Spinal cord (tissue), 10 donors: ENCODE measurements around the gene TFF1. TPM values are rescaled to one million over a fixed set of nuclear protein-coding genes. Genes with fewer than 3 reads are reported as not detected.

ENCODE experiments used
- DNase-seq, 6 donors: peaks; one replicate each; pipeline versions ENCODE4 v3.0.0 to v3.0.0-alpha.2; 2013 to 2015; ENCODE audit warnings: low spot score in 6 of 6, low read depth in 4 of 6
- H3K27ac ChIP-seq: one replicate; pipeline ENCODE4 v1.5.1; 2013; ENCODE audit warnings: low read depth, low read length, control low read depth
- H3K27me3 ChIP-seq: one replicate; pipeline ENCODE4 v1.6.1; 2013; ENCODE audit warnings: low read length; ENCODE audit not compliant: control insufficient read depth, insufficient read depth
- H3K36me3 ChIP-seq: one replicate; pipeline ENCODE4 v1.6.1; 2013; ENCODE audit warnings: low read length; ENCODE audit not compliant: control insufficient read depth, insufficient read depth
- H3K4me1 ChIP-seq: one replicate; pipeline ENCODE4 v1.6.1; 2013; ENCODE audit warnings: low read length; ENCODE audit not compliant: control insufficient read depth, insufficient read depth
- H3K4me3 ChIP-seq: one replicate; pipeline ENCODE4 v1.5.1; 2013; ENCODE audit warnings: low read depth, low read length, control low read depth
- H3K9me3 ChIP-seq: one replicate; pipeline ENCODE4 v1.6.1; 2013; ENCODE audit warnings: low read length; ENCODE audit not compliant: control insufficient read depth, insufficient read depth
- WGBS: methylation state at CpG from one replicate; pipeline ENCODE4 v1.1.5; 2013; ENCODE audit warnings: missing lambda C conversion rate; ENCODE audit not compliant: insufficient coverage; 5-methylcytosine and 5-hydroxymethylcytosine counted together
- polyA plus RNA-seq, 2 donors: library from polyadenylated mRNA; unstranded; fragments of 120-200 nt; gene quantifications; one replicate each; pipeline ENCODE4 v1.2.1, GENCODE V29; 2013; ENCODE audit not compliant: insufficient read length in 2 of 2
- total RNA-seq, 2 donors: library from RNA; depleted of rRNA in 1 of 2; stranded (reverse); fragments of 120-200 nt in 1 of 2; fragments of >200 nt in 1 of 2; gene quantifications; one replicate each; pipeline versions ENCODE4 v1.2.3 to v1.2.4, GENCODE V29; 2013 to 2014
- donor health status: healthy.

Gene TFF1
- total and polyA plus RNA-seq, 4 donors: not detected

GRCh38 chr21:42401154-42401553 lies 34.8 kb upstream of the TFF1 start:
- H3K9me3 ChIP-seq: no peaks in the 10 kb centered on the region
- no peak for DNase-seq

DNA sequence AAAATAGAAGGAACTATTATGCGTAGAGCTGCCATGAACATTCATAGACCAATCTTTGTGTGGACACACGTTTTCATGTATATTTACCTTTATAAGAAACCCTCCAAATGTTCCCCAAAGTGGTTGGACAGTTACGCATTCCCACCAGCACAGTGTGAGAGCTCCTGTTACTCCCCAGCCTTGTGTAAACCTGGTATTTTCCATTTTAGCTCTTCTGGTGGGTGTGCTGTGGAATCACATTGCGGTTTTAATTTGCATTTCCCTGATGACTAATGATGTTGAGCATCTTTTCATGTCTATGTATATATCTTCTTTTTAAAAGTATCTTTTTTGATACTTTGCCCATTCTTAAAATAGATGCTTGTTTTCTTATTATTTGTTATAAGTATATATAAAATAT lies 34.2 kb upstream of the TFF1 start:
- Histone ChIP-seq H3K27me3 (no peaks in the 10 kb centered on the region), H3K36me3 (no peaks in the 10 kb centered on the region), H3K4me1 (peaks cover 6% of the 10 kb centered on the region), H3K9me3 (no peaks in the 10 kb centered on the region), H3K27ac (no peak overlapping the region), H3K4me3 (no peak overlapping the region)
- 90% methylated on average over 3 of the region's 4 CpGs for WGBS
- no peak for DNase-seq

More at GRCh38 chr21:42401154-42401553, 34.8 kb upstream of the TFF1 start:
- Histone ChIP-seq H3K27ac (no peak overlapping the region), H3K27me3 (no peaks in the 10 kb centered on the region), H3K36me3 (no peaks in the 10 kb centered on the region), H3K4me1 (peaks cover 6% of the 10 kb centered on the region), H3K4me3 (no peak overlapping the region)
- 68% methylated on average over 2 of the region's 3 CpGs for WGBS

DNA sequence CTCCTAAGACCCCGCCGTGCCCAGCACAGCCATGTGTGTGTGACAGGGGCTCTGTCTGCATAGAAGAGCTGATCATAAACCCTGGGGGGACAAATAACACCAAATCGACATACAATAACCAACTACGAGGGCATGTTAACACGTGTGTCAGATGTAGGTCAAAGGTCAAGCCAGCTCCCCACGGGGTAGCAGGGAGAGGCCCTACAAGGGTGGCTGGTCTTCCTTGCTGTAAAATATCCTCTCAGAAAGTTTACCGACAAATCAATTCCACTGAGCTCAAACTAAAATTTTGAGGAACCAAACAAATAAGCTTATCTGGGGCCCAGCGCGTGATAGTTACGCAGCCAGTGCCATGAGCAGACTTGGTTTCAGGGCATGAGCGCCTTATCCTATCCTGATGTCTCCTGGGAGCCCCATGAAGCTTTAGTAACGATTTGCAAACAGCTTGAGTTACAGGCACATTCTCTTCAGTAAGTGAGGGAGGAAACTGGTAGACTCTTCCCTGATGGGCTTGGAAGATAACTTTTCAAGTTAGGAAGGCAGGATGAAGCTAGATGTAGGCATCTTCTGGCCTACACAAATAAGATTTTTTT lies 32.2 kb upstream of the TFF1 start:
- no peaks in the 10 kb centered on the region for H3K9me3 ChIP-seq
- H3K4me1 ChIP-seq: peaks cover 3% of the 10 kb centered on the region
- H3K27ac ChIP-seq: no peak overlapping the region
- WGBS: 59% methylated on average over 10 of the region's 12 CpGs
- DNase-seq: peak in 1 of 6 donors; percentile 26
- no peaks in the 10 kb centered on the region for H3K36me3 ChIP-seq
- no peaks in the 10 kb centered on the region for H3K27me3 ChIP-seq
- no peak overlapping the region for H3K4me3 ChIP-seq

DNA sequence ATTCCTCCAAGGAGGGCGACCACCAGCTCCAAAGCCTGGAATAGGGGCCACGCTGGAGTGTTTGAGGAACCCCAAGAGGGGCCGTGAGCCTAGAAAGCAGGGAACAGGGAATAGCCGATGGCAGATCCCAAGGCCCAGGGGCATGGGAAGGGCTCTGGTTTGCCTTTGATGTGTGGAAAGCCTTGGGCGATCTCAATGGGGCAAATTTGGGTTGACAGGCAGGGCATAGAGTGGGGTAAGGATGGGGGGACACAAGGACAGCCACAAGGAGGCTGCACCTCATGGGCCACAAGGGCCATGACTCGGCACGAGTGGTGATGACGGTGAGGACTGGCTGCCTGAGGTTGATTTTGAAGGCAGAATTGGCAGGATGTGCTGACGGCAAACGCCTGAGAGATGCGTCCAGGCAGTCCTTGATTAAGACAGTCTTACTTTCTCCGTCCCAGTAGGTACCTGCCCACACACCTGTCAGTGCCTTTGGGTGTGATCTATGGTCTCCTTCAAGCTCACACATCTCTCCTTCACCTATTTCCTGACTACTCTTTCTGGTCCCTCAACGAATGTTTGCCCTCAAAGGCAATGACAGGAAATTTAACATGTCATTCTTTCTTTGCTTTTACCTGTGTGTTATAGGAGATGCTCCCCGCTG lies 31.5 kb upstream of the TFF1 start:
- H3K9me3 ChIP-seq: no peaks in the 10 kb centered on the region
- H3K36me3 ChIP-seq: no peaks in the 10 kb centered on the region
- no peak overlapping the region for H3K4me3 ChIP-seq
- H3K27ac ChIP-seq: no peak overlapping the region
- WGBS: 96% methylated on average over 10 of the region's 14 CpGs
- no peaks in the 10 kb centered on the region for H3K27me3 ChIP-seq
- no peak for DNase-seq
- H3K4me1 ChIP-seq: peaks cover 3% of the 10 kb centered on the region

DNA sequence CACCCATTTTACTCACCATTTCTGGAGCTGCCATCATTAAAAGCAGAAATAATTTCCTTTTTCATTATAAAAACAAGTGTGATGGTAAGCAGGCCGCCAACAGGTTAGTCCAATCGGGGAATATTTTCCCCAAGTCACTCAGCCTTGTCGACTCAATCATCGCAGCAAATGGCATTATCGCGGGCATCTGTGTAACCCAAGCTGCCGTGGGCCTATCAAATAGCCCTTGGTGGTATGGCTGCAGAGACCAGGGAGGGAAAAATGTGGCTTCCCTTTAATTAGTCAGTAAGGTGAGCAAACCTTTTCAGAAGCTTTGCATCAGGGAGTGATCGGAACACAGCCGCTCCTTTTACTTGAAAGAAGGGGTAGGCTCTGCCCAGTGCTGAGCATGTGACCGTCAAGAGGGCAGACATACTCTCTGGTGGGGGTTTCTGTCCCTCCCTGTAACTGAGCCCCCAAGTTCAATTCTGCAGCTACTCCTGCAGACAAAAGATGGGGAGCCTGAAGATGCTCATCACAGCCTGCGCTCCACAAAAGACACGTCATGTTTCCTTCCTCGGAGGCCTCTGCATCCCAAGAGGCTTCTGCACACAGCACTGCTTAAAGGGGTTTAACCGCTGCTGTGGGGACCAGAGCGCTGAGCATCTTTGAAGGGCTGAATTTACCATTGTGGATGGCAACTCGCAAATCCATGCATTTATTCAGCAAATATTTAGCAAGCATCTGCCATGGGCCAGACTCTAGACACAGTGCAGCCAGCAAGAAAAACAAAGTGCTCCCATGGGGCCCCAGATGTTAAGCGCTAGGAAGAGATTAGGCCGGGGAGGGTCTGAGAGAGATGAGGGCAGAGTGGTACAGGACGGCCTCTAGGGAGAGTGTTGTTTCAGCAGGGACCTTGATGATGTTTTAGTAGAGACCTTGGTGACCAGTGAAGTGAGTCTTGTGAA lies 30.7 kb upstream of the TFF1 start:
- Histone ChIP-seq H3K4me3 (no peak overlapping the region), H3K27me3 (no peaks in the 10 kb centered on the region), H3K4me1 (peaks cover 3% of the 10 kb centered on the region), H3K9me3 (no peaks in the 10 kb centered on the region), H3K36me3 (no peaks in the 10 kb centered on the region), H3K27ac (no peak overlapping the region)
- WGBS: 70% methylated on average over 17 of the region's 19 CpGs
- DNase-seq: peak in 1 of 6 donors; percentile 64

- Histone ChIP-seq H3K4me3 (no peak within 1 kb of the TSS), H3K27ac (no peak within 1 kb of the TSS), H3K9me3 (no peaks in the 10 kb centered on the region), H3K27me3 (no peaks in the 10 kb centered on the region), H3K4me1 (peaks cover 3% of the 10 kb centered on the region), H3K36me3 (no peaks in the 10 kb centered on the region)
- 76% methylated on average over 9 of the region's 17 CpGs for WGBS
- no peak for DNase-seq
Measured at GRCh38 chr21:42395905-42396651, 29.7 kb upstream of the TFF1 start, which contains the start of gene TMPRSS3. TSS of gene TMPRSS3 (minus strand) at chr21:42396052. CDS start at chr21:42395417, 635 bp downstream.

GRCh38 chr21:42395302-42395701 lies 29.0 kb upstream of the TFF1 start:
- Histone ChIP-seq H3K27ac (no peak overlapping the region), H3K4me1 (peaks cover 3% of the 10 kb centered on the region), H3K27me3 (no peaks in the 10 kb centered on the region), H3K36me3 (no peaks in the 10 kb centered on the region), H3K9me3 (no peaks in the 10 kb centered on the region), H3K4me3 (no peak overlapping the region)
- DNase-seq: no peak
- WGBS: 89% methylated on average over 6 of the region's 11 CpGs

GRCh38 chr21:42393443-42393950 lies 27.2 kb upstream of the TFF1 start:
- H3K9me3 ChIP-seq: no peaks in the 10 kb centered on the region
- no peak overlapping the region for H3K4me3 ChIP-seq
- 81% methylated on average over 4 of the region's 8 CpGs for WGBS
- H3K36me3 ChIP-seq: no peaks in the 10 kb centered on the region
- no peak for DNase-seq
- peaks cover 12% of the 10 kb centered on the region for H3K4me1 ChIP-seq
- no peaks in the 10 kb centered on the region for H3K27me3 ChIP-seq
- H3K27ac ChIP-seq: no peak overlapping the region
